Stimulated activated CD8-positive, alpha-beta memory T cell treated with anti-CD3 and anti-CD28 coated beads, Interleukin-12 subunit alpha, Interleukin-12 subunit beta, amount 100 ng/mL, for 4 hours (primary cell): Measurements from ENCODE around the gene TMED7.

Experiments
- DNase-seq: peaks from one replicate; pipeline ENCODE4 v3.0.0-alpha.2; 2020; ENCODE audit warnings: low read depth

Gene TMED7

GRCh38 chr5:115580941-115581340, 44.9 kb downstream of the TMED7 start:
- DNase-seq = no peak

DNA sequence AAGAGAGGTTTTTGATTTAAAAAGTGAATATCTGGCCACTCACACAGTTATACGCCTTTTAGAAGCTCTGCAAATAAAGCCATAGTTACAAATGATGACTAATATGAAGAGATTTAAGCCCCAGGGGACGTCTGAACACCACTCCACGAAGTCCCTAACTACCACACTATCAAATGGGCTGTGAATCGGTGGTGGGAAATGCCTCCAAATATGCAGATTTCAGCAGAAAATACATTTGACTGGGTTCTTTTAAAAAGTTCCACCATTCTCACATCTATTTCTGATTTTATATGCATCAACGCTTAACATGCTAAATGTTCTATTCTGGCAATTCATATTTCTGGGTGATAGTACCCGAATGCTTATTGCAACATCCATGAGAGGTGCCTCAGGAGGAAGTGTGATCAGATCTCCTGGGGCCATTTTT, 46.1 kb downstream of the TMED7 start:
- DNase-seq = no peak

DNA sequence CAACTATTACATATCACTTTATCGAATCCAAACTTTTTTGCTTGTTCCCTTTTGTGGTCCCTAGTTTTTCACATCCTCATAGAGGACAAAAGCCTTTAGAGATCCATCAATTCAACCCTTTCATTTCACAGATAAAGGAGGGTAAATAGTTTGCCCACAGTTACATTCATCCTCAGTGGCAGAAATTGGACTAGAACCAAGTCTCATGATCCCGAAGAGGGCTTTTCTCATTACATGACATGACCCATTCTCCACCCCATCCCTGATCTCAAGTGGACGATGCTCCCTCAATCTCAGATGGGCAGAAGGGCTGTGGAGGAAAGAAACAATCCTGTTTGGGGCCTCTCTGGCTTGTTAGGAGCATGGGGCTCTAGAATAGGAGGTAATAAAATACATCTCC, 46.6 kb downstream of the TMED7 start:
- DNase-seq = no peak

DNA sequence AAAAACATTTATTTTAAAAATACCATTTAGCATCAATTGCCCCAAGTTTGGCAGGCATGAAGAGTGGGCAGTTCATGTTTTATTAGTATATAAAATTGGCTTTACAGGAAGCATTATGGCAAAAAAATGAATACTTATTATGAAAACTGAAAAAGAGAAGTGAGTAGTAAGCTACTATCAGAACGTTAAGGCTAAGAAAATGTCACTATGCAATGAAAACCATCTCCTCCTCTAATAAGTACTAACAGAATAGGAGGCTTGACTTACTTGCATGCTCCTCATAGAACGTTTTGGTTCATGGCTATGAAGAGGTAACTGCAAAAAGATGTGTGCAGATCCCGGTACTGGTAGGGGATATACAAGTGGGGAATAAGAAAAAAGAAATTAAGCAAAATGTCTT, 47.2 kb downstream of the TMED7 start:
- no peak for DNase-seq

DNA sequence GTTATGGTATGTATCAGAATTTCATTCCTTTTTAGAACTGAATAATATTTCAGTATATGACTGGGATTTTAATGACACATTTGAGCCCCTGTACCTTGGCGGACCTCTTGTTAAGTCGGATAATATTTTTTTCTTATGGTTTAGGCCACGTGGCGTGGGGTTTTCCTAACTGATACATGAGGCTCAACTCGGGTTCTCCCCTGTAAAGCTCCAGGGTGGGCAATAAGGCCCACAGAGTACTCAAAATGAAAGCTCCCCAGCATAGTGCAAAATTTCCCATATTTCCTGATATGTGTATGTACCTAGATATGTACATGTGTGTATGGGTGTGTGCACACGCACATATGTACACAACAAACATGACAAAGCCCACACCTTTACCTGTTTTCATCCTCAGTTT, 48.1 kb downstream of the TMED7 start:
- no peak for DNase-seq

GRCh38 chr5:115577329-115577728, 48.5 kb downstream of the TMED7 start:
- DNase-seq = no peak

GRCh38 chr5:115575167-115576070, 50.4 kb downstream of the TMED7 start:
- DNase-seq = no peak

DNA sequence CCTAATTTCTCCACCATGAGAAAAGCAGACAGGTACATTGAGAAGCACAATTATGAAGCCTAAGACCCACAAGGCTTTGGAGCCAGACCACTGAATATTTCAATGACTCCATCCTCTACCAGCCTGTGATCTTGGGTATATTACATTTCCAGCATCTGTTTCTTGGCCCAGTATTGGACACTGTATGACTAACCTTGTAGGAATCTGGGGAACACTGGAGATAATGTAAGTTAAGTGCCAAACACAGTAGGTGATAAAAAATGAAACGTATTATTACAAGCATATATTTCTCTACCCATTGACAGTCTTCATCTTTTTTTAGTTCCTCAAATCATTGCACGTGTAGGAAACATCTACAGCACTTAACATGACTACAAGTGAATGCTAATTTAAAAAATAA, 52.7 kb downstream of the TMED7 start:
- DNase-seq = no peak

DNA sequence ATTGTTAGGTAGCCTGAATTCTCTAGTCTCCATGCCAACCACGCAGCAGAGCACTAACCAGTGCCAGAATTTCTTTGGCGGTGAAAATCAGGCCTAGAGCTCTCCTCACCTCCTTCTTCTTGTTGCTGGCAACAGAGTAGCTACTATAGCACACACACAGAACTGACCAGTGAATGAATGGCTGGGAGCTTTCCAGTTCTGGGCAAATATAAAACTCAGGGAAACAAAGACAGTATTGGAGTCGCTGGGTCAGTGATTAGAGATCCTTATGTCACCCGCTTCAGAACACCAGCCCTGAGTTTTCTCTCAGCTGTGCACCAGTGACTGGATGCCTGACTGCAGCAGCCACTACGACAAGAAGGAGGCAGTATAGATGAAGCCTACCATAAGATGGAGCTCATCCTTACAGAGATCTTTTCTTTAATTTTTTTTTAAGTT, 54.4 kb downstream of the TMED7 start:
- no peak for DNase-seq

GRCh38 chr5:115568668-115569067, 57.2 kb downstream of the TMED7 start:
- DNase-seq = no peak

DNA sequence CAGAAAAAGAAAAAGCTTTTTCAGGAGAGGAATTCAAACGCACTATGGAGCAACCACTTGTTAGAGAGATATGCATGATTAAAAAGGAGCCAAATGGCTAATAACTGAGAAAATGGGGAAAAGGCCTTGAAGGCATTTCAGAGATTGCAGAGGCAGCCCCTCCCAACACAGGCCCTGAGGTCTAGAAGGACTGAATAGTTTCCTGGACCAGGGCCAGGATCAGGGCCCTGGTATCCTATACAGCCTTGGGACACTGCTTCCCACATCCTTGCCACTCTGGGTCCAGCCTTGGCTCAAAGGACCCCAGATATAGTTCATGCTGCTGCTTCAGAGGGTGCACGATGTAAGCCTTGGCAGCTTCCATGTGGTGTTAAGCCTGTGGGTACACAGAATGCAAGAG, 60.6 kb downstream of the TMED7 start:
- DNase-seq = no peak
